ENCODE results near the gene CCNF.

Gene CCNF

DNA sequence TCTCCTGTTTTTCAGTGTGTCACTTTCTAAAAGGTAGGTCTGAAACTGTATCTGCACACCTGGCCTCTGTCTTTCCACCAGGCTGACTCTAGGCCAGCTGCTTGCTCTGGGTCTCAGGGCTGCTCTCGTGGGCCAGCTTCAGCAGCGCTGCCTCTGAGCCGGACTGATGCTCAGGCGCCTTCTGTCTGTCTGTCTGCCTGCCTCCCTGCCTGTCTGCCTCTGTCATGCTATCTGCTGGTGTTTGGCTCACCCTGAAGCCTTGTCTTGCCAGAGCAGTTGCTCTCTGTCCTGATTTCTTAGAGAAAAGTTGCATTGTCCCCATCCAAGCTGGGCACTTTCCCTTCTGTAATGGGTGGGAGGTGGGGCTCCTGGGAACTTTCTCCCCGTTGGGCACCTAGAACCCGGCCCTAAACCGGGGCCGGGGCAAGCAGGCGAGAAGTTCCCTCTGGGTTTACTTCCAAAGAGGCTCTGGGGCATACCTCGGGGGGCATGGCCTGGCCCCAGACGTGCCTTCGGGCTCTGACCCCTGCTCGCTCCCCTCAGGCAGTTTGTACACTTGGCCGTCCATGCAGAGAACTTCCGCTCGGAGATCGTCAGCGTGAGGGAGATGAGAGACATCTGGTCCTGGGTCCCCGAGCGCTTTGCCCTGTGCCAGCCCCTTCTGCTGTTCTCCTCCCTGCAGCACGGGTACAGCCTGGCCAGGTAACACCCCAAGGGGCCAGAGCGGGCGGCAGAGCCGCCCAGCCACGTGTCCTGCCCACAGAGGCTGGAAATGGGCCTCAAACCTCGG, 68.6 kb downstream of the CCNF start:
- DNase-seq (ENCODE audit: low read depth) = no peak
- H3K4me3 ChIP-seq (ENCODE audit: low read depth, low read length) = no peak overlapping the region
- TF ChIP-seq CTCF (IDR thresholded peaks at IDR 0.05; ENCODE audit: low read depth, low read length, missing control alignments) = no peak
- in situ Hi-C loops (cut with HindIII; ENCODE audit: low sequenced_read_pairs) = no loop called here

DNA sequence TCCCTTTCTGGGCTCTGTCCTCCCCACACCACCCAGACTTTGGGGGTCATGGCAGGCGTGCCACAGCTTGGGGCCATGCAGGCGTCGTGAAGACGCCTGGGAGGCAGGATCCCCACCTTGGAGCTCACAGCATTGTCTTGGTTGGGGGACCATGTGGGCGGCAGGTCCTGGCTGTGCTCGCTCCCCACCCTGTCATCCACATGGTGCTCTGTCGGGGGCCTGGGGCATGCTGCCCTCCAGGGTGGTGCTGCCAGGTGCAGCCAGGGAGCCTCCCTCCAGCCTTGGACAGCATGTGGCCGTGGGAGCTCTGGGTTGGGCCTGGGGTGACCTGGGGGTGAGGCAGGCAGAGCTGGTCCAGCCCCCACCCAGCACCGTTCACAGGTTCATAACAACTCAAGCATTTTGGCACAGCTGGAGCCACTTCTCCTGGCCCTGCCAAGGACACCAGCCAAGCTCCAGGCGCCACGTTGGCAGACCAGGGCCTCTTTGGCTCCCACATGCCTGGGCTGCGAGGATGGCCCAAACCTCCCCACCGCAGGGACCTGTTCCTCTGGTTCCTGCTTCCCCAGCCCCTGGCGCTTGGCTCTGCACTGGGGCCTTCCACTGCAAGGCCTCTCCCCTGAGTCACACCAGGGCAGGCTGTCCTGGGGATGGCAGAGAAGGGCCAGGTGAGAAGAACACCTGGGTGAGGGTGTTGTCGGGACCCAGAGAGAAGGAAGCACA, 69.4 kb downstream of the CCNF start:
- in situ Hi-C loops (cut with HindIII; ENCODE audit: low sequenced_read_pairs) = no loop called here
- DNase-seq (ENCODE audit: low read depth) = no peak
- no peak overlapping the region for H3K4me3 ChIP-seq (ENCODE audit: low read depth, low read length)
- no peak for TF ChIP-seq CTCF (IDR thresholded peaks at IDR 0.05; ENCODE audit: low read depth, low read length, missing control alignments)

- TF ChIP-seq CTCF (IDR thresholded peaks at IDR 0.05; ENCODE audit: low read depth, low read length, missing control alignments) = no peak
- DNase-seq (ENCODE audit: low read depth) = no peak
- no peak overlapping the region for H3K4me3 ChIP-seq (ENCODE audit: low read depth, low read length)
- in situ Hi-C loops (cut with HindIII; ENCODE audit: low sequenced_read_pairs) = no loop called here
These were observed 70.2 kb downstream of the CCNF start for GRCh38 chr16:2499454-2499853.

- in situ Hi-C loops (cut with HindIII; ENCODE audit: low sequenced_read_pairs) = no loop called here
- H3K4me3 ChIP-seq (ENCODE audit: low read depth, low read length) = no peak overlapping the region
- TF ChIP-seq CTCF (IDR thresholded peaks at IDR 0.05; ENCODE audit: low read depth, low read length, missing control alignments) = no peak
These were observed 70.7 kb downstream of the CCNF start for GRCh38 chr16:2499890-2500429.

GRCh38 chr16:2500430-2500917, 71.2 kb downstream of the CCNF start:
- H3K4me3 ChIP-seq (ENCODE audit: low read depth, low read length) = no peak overlapping the region
- in situ Hi-C loops (cut with HindIII; ENCODE audit: low sequenced_read_pairs) = no loop called here
- no peak for TF ChIP-seq CTCF (IDR thresholded peaks at IDR 0.05; ENCODE audit: low read depth, low read length, missing control alignments)
- DNase-seq (ENCODE audit: low read depth) = no peak

More at GRCh38 chr16:2499890-2500429, 70.7 kb downstream of the CCNF start:
- no peak for DNase-seq (ENCODE audit: low read depth)

DNA sequence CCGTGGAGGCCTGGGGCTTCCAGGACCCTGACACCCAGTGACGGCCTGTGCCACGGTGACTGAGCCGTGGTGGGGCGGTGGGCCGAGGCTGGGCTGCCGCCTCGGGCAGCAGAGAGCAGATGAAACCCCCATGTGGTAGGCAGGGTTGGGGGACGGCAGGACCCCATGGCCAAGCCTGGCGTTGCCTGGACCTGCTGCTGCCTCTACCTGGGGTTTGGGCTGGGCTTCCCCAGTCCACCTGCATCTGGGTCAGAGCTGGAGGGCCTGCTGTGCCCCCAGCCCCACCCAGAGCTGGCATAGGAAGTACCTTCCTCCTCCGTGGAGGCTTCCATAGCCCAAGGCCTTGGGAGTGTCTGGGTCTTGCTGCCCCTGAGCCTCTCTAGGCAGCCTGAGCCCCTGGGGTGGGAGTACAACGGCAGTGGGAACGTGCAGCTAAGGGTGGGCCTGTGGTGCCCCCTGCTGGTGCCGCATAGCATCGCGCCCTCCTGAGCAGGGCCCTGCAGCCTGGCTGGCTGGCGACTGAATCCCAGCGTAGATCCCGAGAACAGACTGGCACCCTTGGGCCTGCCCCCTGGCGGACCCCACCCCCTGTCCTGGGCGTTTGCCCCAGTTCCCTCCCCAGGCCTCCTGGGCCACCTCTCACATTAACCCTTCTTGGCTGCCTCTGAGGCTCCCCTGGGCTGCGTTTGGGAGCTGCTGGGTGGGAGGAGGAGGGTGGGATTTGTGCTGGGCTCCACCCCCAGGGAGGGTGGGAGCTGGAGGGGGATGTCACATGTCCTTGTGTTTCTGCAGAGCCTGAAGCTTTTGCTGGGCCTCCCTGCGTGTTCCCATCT, 71.9 kb downstream of the CCNF start:
- peak; percentile 48 for DNase-seq (ENCODE audit: low read depth)
- peak; percentile 94 for TF ChIP-seq CTCF (IDR thresholded peaks at IDR 0.05; ENCODE audit: low read depth, low read length, missing control alignments)
- H3K4me3 ChIP-seq (ENCODE audit: low read depth, low read length) = no peak overlapping the region
- in situ Hi-C loops (cut with HindIII; ENCODE audit: low sequenced_read_pairs) = no loop called here
